ENCODE measurements around the gene IGFN1.

DNA sequence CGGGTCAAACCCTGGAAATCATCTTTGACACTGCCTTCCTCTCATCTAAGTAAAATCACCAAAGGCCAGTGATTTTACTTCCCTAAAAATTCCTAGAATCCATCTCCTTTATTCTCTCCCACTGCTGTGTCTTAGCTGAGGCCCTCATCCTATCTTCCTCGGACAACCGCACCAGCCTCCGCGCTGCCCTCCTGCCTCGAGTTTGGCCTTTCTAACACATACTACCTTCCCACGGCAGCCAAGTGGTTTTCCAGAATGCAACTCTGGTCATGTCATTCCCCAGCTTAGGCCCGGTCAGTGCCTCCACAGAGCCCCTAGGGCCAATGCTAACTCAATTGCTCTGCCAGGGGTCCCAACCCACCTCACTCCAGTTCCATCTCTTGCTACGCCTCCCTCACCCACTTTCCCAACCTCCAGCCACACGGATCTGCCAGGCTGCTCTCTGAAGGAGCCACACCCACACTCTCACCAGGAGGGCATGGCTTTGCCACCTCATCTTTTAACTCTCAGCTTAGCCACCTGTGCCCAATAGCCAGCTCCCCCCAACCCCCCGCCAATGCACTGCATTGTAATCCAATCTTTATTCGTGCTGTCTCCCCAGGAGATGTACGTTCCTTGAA, 43.1 kb upstream of the IGFN1 start:
- TF ChIP-seq, protein P1, sequence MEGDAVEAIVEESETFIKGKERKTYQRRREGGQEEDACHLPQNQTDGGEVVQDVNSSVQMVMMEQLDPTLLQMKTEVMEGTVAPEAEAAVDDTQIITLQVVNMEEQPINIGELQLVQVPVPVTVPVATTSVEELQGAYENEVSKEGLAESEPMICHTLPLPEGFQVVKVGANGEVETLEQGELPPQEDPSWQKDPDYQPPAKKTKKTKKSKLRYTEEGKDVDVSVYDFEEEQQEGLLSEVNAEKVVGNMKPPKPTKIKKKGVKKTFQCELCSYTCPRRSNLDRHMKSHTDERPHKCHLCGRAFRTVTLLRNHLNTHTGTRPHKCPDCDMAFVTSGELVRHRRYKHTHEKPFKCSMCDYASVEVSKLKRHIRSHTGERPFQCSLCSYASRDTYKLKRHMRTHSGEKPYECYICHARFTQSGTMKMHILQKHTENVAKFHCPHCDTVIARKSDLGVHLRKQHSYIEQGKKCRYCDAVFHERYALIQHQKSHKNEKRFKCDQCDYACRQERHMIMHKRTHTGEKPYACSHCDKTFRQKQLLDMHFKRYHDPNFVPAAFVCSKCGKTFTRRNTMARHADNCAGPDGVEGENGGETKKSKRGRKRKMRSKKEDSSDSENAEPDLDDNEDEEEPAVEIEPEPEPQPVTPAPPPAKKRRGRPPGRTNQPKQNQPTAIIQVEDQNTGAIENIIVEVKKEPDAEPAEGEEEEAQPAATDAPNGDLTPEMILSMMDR (IDR thresholded peaks at IDR 0.05 in 8 of 11, conservative IDR thresholded peaks at IDR 0.05 in 3 of 11): no peak
- no peak for TF ChIP-seq POLR2A (IDR thresholded peaks at IDR 0.05)
- no peak for TF ChIP-seq POLR2AphosphoS5 (IDR thresholded peaks at IDR 0.05)
